ENCODE measurements around the gene SSTR5.

Gene SSTR5

GRCh38 chr16:1044460-1045309, 27.9 kb upstream of the SSTR5 start:
- no peak for DNase-seq (ENCODE audit: low read depth in 1 of 2, low spot score in 1 of 2)
- TF ChIP-seq JUND (IDR thresholded peaks at IDR 0.05; ENCODE audit: low read depth) = no peak
- in situ Hi-C loops (cut with HindIII; ENCODE audit: low pct_unique_long_range_greater_than_20kb, low sequenced_read_pairs) = no loop called here

DNA sequence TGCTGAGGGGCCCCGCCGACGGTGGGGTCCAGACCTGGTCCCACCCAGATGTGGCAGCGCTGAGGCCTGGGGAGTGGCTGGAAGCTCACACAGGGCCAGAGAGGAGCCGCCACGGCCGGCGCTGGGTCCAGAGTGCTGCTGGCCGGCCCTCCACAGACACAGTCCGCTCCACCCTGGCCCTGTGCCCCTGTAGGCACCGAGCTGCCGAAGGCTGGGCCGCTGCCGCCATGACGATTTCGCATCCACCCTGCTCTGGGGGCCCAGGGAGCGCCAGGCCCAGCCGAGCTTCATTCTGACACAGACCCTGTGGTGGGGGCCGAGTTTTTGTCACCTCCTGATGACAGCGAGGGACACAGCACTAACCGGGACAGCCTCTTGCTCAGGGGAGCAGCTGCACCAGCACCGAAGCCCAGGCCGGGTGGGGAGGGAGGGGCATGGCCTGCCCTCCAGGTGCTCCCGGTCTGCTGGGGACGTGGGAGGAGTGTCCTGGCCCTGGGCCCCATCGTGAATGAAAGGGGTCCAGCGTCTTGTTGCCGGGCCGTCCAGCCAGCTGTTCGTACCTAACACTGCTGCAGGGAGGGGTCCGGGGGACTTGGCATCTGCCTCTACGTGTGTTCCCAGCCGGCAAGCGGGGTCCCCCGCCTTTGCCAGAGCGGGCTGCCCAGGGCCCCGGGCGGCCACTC, 27.1 kb upstream of the SSTR5 start:
- in situ Hi-C loops (cut with HindIII; ENCODE audit: low pct_unique_long_range_greater_than_20kb, low sequenced_read_pairs) = no loop called here
- TF ChIP-seq JUND (IDR thresholded peaks at IDR 0.05; ENCODE audit: low read depth) = no peak
- DNase-seq (ENCODE audit: low read depth in 1 of 2, low spot score in 1 of 2) = no peak

- no peak for TF ChIP-seq JUND (IDR thresholded peaks at IDR 0.05; ENCODE audit: low read depth)
- in situ Hi-C loops (cut with HindIII; ENCODE audit: low pct_unique_long_range_greater_than_20kb, low sequenced_read_pairs) = no loop called here
Measured at GRCh38 chr16:1045993-1046911, 26.3 kb upstream of the SSTR5 start.

DNA sequence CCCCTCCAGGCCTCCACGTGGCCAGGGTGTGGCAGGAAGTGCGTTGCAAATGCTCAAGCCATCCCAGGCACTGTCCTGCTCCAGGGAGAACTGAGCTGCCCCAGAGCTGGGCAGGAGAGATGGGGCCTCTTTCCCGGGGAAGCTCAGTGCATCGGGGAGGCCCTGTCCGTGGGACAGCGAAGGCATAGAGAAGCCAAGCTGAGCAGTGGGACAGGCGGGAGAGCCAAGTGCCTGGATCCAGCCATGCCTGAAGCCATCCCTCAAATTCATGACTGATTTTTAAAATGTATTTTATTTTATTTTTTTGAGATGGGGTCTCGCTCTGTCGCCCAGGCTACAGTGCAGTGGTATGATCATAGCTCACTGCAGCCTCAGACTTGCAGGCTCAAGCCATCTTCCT, 25.4 kb upstream of the SSTR5 start:
- no peak for TF ChIP-seq JUND (IDR thresholded peaks at IDR 0.05; ENCODE audit: low read depth)
- in situ Hi-C loops (cut with HindIII; ENCODE audit: low pct_unique_long_range_greater_than_20kb, low sequenced_read_pairs) = no loop called here
- no peak for DNase-seq (ENCODE audit: low read depth in 1 of 2, low spot score in 1 of 2)

More at GRCh38 chr16:1045993-1046911, 26.3 kb upstream of the SSTR5 start:
- no peak for DNase-seq (ENCODE audit: low read depth in 1 of 2, low spot score in 1 of 2)

- no peak for TF ChIP-seq JUND (IDR thresholded peaks at IDR 0.05; ENCODE audit: low read depth)
- no peak for DNase-seq (ENCODE audit: low read depth in 1 of 2, low spot score in 1 of 2)
- in situ Hi-C loops (cut with HindIII; ENCODE audit: low pct_unique_long_range_greater_than_20kb, low sequenced_read_pairs) = no loop called here
Measured at GRCh38 chr16:1047801-1048200, 24.7 kb upstream of the SSTR5 start.

- no peak for TF ChIP-seq JUND (IDR thresholded peaks at IDR 0.05; ENCODE audit: low read depth)
- in situ Hi-C loops (cut with HindIII; ENCODE audit: low pct_unique_long_range_greater_than_20kb, low sequenced_read_pairs) = no loop called here
- peak; percentile 78 to 79 for DNase-seq (ENCODE audit: low read depth in 1 of 2, low spot score in 1 of 2)
Measured at GRCh38 chr16:1048442-1049112, 24.0 kb upstream of the SSTR5 start.

- TF ChIP-seq JUND (IDR thresholded peaks at IDR 0.05; ENCODE audit: low read depth) = no peak
- in situ Hi-C loops (cut with HindIII; ENCODE audit: low pct_unique_long_range_greater_than_20kb, low sequenced_read_pairs) = no loop called here
- DNase-seq (ENCODE audit: low read depth in 1 of 2, low spot score in 1 of 2) = no peak
Measured at GRCh38 chr16:1049113-1049975, 23.2 kb upstream of the SSTR5 start.

GRCh38 chr16:1049976-1050247, 22.6 kb upstream of the SSTR5 start:
- in situ Hi-C loops (cut with HindIII; ENCODE audit: low pct_unique_long_range_greater_than_20kb, low sequenced_read_pairs) = no loop called here
- no peak for TF ChIP-seq JUND (IDR thresholded peaks at IDR 0.05; ENCODE audit: low read depth)
- DNase-seq (ENCODE audit: low read depth in 1 of 2, low spot score in 1 of 2) = no peak

DNA sequence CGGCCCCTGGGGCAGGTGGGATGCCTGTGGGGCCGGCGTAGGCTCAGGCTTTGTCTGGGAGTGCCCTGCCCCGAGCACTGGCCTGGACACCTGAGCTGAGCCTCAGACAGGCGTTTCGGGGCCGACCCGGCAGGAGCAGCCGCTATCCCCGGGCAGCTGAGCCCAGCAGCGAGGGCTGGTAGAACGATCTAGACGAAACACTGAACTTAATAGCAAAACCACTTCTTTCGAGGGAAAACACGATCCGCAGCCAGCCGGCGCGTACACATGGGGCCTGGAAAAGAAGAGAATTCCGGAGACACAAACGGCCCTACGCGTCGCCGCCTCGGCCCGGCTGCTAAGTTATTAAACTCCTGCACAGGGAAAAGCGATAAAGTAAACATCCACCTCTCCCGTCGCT, 22.0 kb upstream of the SSTR5 start:
- DNase-seq (ENCODE audit: low read depth in 1 of 2, low spot score in 1 of 2) = no peak
- no peak for TF ChIP-seq JUND (IDR thresholded peaks at IDR 0.05; ENCODE audit: low read depth)
- in situ Hi-C loops (cut with HindIII; ENCODE audit: low pct_unique_long_range_greater_than_20kb, low sequenced_read_pairs) = no loop called here

GRCh38 chr16:1050921-1051320, 21.6 kb upstream of the SSTR5 start:
- in situ Hi-C loops (cut with HindIII; ENCODE audit: low pct_unique_long_range_greater_than_20kb, low sequenced_read_pairs) = no loop called here
- TF ChIP-seq JUND (IDR thresholded peaks at IDR 0.05; ENCODE audit: low read depth) = no peak
- DNase-seq (ENCODE audit: low read depth in 1 of 2, low spot score in 1 of 2) = no peak

DNA sequence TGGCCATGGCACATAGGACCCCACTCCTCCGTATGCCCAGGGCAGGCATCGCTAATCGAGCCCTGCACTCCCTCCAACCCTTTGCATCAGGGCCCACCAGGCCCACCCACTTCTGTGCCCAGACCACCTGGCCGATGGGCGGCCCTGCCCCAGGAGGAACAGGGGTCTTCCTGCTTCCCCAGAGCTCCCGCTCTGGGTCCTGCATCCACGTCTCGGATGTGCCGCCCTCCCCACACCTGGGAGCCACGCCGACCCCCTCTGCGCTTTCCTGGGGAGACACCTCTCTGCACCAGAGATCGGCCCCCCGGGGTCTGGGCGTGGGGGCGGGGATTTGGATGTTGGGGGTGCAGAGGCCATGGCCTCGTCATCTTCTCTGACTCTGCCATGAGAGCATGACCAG, 21.1 kb upstream of the SSTR5 start:
- in situ Hi-C loops (cut with HindIII; ENCODE audit: low pct_unique_long_range_greater_than_20kb, low sequenced_read_pairs) = no loop called here
- no peak for DNase-seq (ENCODE audit: low read depth in 1 of 2, low spot score in 1 of 2)

More for the DNA sequence above, 21.1 kb upstream of the SSTR5 start:
- TF ChIP-seq JUND (IDR thresholded peaks at IDR 0.05; ENCODE audit: low read depth) = no peak
